IMR-90 (cell line): ENCODE results near the gene SYNPR. TPM values are rescaled to one million over a fixed set of nuclear protein-coding genes. Genes with fewer than 3 reads are reported as not detected.

Experiments
- ATAC-seq: fragments of 200-7000 bp; cut with Tn5 transposase; 2 replicates; pipeline ENCODE4 v1.9.1; 2020; ENCODE audit warnings: low read depth, mild to moderate bottlenecking, moderate library complexity
- BruUV-seq: library from RNA; stranded (reverse); fragments of 400-500 nt; replicated peaks from 2 replicates; lab custom pipeline; 2021; lab: Mats Ljungman, UMichigan
- CTCF ChIA-PET: fragments of 300-600 bp; formaldehyde crosslinking; extraction: SDS; loops from one replicate; lab custom pipeline; 2021; ENCODE audit warnings: antibody characterized with exemption; lab: Yijun Ruan, JAX
- POLR2A ChIA-PET: fragments of 300-600 bp; sonication (Branson Sonifier 250); formaldehyde crosslinking; loops from one replicate; lab custom pipeline; 2022; ENCODE audit warnings: antibody characterized with exemption; ENCODE audit not compliant: unreplicated experiment; lab: Charles Lee
- DNase-seq: peaks from one replicate; pipeline ENCODE4 v3.0.0; 2013
- H2AFZ ChIP-seq: replicated peaks from 2 replicates; pipeline ENCODE3; 2013; ENCODE audit warnings: low read length, mild to moderate bottlenecking; ENCODE audit not compliant: poor library complexity
- H2AK5ac ChIP-seq: 2 replicates; pipeline ENCODE4 v1.6.1; 2013; ENCODE audit warnings: low read depth, low read length, inconsistent platforms
- H2AK9ac ChIP-seq: replicated peaks from 2 replicates; pipeline ENCODE3; 2013; ENCODE audit warnings: mild to moderate bottlenecking, low read depth, low read length, moderate library complexity; ENCODE audit not compliant: poor library complexity
- H2BK120ac ChIP-seq: 2 replicates; pipeline ENCODE4 v1.6.1; 2013; ENCODE audit warnings: low read depth, low read length, inconsistent platforms
- H2BK15ac ChIP-seq: 3 replicates; pipeline ENCODE4 v1.6.1; 2013; ENCODE audit warnings: low read depth, low read length, inconsistent platforms
- H2BK20ac ChIP-seq: 2 replicates; pipeline ENCODE4 v1.6.1; 2013; ENCODE audit warnings: low read depth, mild to moderate bottlenecking, inconsistent platforms, low read length, moderate library complexity
- H2BK5ac ChIP-seq: 2 replicates; pipeline ENCODE4 v1.6.1; 2013; ENCODE audit warnings: mild to moderate bottlenecking, low read depth, low read length, inconsistent platforms; ENCODE audit not compliant: poor library complexity, severe bottlenecking
- H3K14ac ChIP-seq: replicated peaks from 2 replicates; pipeline ENCODE4 v1.6.1; 2013; ENCODE audit warnings: low read depth, low read length, inconsistent platforms
- H3K18ac ChIP-seq: 2 replicates; pipeline ENCODE4 v1.6.1; 2013; ENCODE audit warnings: low read depth, low read length, control low read depth
- H3K23ac ChIP-seq: 2 replicates; pipeline ENCODE4 v1.6.1; 2013; ENCODE audit warnings: low read depth, low read length, inconsistent platforms
- H3K27ac ChIP-seq: 2 replicates; pipeline ENCODE4 v1.5.1; 2013; ENCODE audit warnings: mild to moderate bottlenecking, control low read depth, low read length; ENCODE audit not compliant: insufficient read depth
- H3K27me3 ChIP-seq: 2 replicates; pipeline ENCODE4 v1.6.1; 2013; ENCODE audit warnings: low read length; ENCODE audit not compliant: control insufficient read depth, insufficient read depth
- H3K36me3 ChIP-seq: 2 replicates; pipeline ENCODE4 v1.6.1; 2013; ENCODE audit warnings: low read length, mixed read lengths; ENCODE audit not compliant: control insufficient read depth, insufficient read depth
- H3K4ac ChIP-seq: 2 replicates; pipeline ENCODE4 v1.6.1; 2013; ENCODE audit warnings: low read depth, low read length, inconsistent platforms
- H3K4me1 ChIP-seq: 2 replicates; pipeline ENCODE4 v1.6.1; 2013; ENCODE audit warnings: low read length, mixed read lengths; ENCODE audit not compliant: control insufficient read depth, insufficient read depth
- H3K4me2 ChIP-seq: 2 replicates; pipeline ENCODE4 v1.6.1; 2013; ENCODE audit warnings: low read depth, mild to moderate bottlenecking, control low read depth, low read length, moderate library complexity
- H3K4me3 ChIP-seq: 2 replicates; pipeline ENCODE4 v1.5.1; 2013; ENCODE audit warnings: low read depth, mild to moderate bottlenecking, control low read depth, low read length, moderate library complexity; ENCODE audit not compliant: insufficient read depth
- H3K56ac ChIP-seq: 2 replicates; pipeline ENCODE4 v1.6.1; 2013; ENCODE audit warnings: low read length, inconsistent platforms; ENCODE audit not compliant: insufficient read depth; ENCODE audit errors: extremely low read depth
- H3K79me1 ChIP-seq, 2 experiments: 2 replicates each; pipeline ENCODE4 v1.6.1; 2013; ENCODE audit warnings: low read length in 2 of 2, inconsistent platforms in 1 of 2, low read depth in 1 of 2
- H3K9ac ChIP-seq: 2 replicates; pipeline ENCODE4 v1.6.1; 2013; ENCODE audit warnings: low read depth, low read length, control low read depth
- H3K9me1 ChIP-seq: 2 replicates; pipeline ENCODE4 v1.6.1; 2013; ENCODE audit warnings: low read length, inconsistent platforms; ENCODE audit not compliant: insufficient read depth
- H3K9me3 ChIP-seq: 2 replicates; pipeline ENCODE4 v1.6.1; 2013; ENCODE audit warnings: low read length; ENCODE audit not compliant: control insufficient read depth, insufficient read depth
- H4K20me1 ChIP-seq: 2 replicates; pipeline ENCODE4 v1.6.1; 2013; ENCODE audit warnings: low read length, inconsistent platforms; ENCODE audit not compliant: insufficient read depth
- H4K5ac ChIP-seq: 2 replicates; pipeline ENCODE4 v1.6.1; 2013; ENCODE audit warnings: mild to moderate bottlenecking, low read depth, low read length, control low read depth
- H4K8ac ChIP-seq, 2 experiments: 2 replicates each; pipeline ENCODE4 v1.6.1; 2013; ENCODE audit warnings: low read depth in 2 of 2, low read length in 2 of 2, control low read depth in 1 of 2, inconsistent platforms in 1 of 2
- H4K91ac ChIP-seq: 2 replicates; pipeline ENCODE4 v1.6.1; 2013; ENCODE audit warnings: low read depth, low read length, inconsistent platforms; ENCODE audit not compliant: insufficient read depth
- CTCF ChIP-seq: conservative IDR thresholded peaks from 2 replicates; pipeline ENCODE4 v1.5.1; 2012; ENCODE audit warnings: mild to moderate bottlenecking, low read depth, low read length, improper control_type of control experiment
- ELK1 ChIP-seq: fragments of 150-350 bp; IDR thresholded peaks from 2 replicates; pipeline ENCODE4 v1.6.1; 2016; ENCODE audit warnings: low read depth, mild to moderate bottlenecking, low read length, moderate library complexity, borderline replicate concordance
- RCOR1 ChIP-seq: IDR thresholded peaks from 2 replicates; pipeline ENCODE4 v1.6.1; 2012; ENCODE audit warnings: mild to moderate bottlenecking, low read length, improper control_type of control experiment; ENCODE audit not compliant: insufficient replicate concordance
- RFX5 ChIP-seq: IDR thresholded peaks from 2 replicates; pipeline ENCODE4 v1.8.0; 2012; ENCODE audit warnings: low read depth, mild to moderate bottlenecking, low read length, moderate library complexity
- USF2 ChIP-seq: fragments of 150-350 bp; IDR thresholded peaks from 2 replicates; pipeline ENCODE4 v1.6.1; 2017; ENCODE audit warnings: mild to moderate bottlenecking, antibody characterized with exemption, low read length, low read depth
- WGBS, 2 experiments: methylation state at CpG; one replicate each; pipeline versions ENCODE4 v1.1.5 to v1.1.7; 2013; ENCODE audit warnings: missing lambda C conversion rate in 2 of 2; ENCODE audit not compliant: insufficient read length in 1 of 2; ENCODE audit errors: extremely low coverage in 2 of 2; 5-methylcytosine and 5-hydroxymethylcytosine counted together
- dilution Hi-C: fragments of 300-500 bp; cut with HindIII; formaldehyde crosslinking; loops from one replicate; pipeline ENCODE4 v1.14.3; 2018; ENCODE audit warnings: low sequenced_read_pairs; ENCODE audit not compliant: unreplicated experiment
- in situ Hi-C: fragments of 300-500 bp; cut with MboI; formaldehyde crosslinking; loops from 3 replicates; pipeline ENCODE4 v1.14.3; 2019; ENCODE audit warnings: low sequenced_read_pairs, inconsistent platforms, mixed read lengths
- intact Hi-C: fragments of 100-400 bp; cut with micrococcal nuclease; formaldehyde crosslinking; loops from 2 replicates; pipeline ENCODE4 v1.10.0; 2022
- polyA plus RNA-seq, 3 experiments: library from polyadenylated mRNA; depleted of rRNA; stranded (reverse); fragments of >200 nt; gene quantifications; 2 replicates each; pipeline ENCODE4 v1.2.3, GENCODE V29; 2012; ENCODE audit warnings: low replicate concordance in 1 of 3
- total RNA-seq: library from RNA; depleted of rRNA; stranded (reverse); fragments of >200 nt; gene quantifications from 2 replicates; pipeline ENCODE4 v1.2.3, GENCODE V29; 2012

Gene SYNPR
- total and polyA plus RNA-seq, 2 of the 4 experiments (the other 2 are of a cell fraction), result not detected

GRCh38 chr3:63493101-63493500 is 215.0 kb downstream of the SYNPR start:
- Histone ChIP-seq H3K4me1 (no peaks in the 10 kb centered on the region), H3K56ac (no peak overlapping the region), H3K23ac (no peak overlapping the region), H3K9ac (no peak overlapping the region), H2BK120ac (no peak overlapping the region), H3K4me3 (no peak overlapping the region), H3K79me1 (no peaks in the 10 kb centered on the region), H4K20me1 (no peaks in the 10 kb centered on the region), H3K18ac (no peak overlapping the region), H3K9me1 (no peaks in the 10 kb centered on the region), H3K4me2 (no peak overlapping the region), H3K27ac (no peak overlapping the region), H3K4ac (no peak overlapping the region), H2AFZ (no peak overlapping the region), H2BK5ac (no peak overlapping the region), H4K91ac (no peak overlapping the region), H3K36me3 (no peaks in the 10 kb centered on the region), H2BK20ac (no peak overlapping the region), H2AK5ac (no peak overlapping the region), H4K8ac (no peak overlapping the region), H3K9me3 (no peaks in the 10 kb centered on the region), H3K27me3 (no peaks in the 10 kb centered on the region), H3K14ac (no peak overlapping the region), H4K5ac (no peak overlapping the region), H2AK9ac (no peak overlapping the region), H2BK15ac (no peak overlapping the region)
- DNase-seq (no peak), ATAC-seq (no peak)
- WGBS, 2 experiments, result no CpG with 5 or more reads among the region's 3 CpGs
- intact Hi-C loops (no loop called here), in situ Hi-C loops (no loop called here), dilution Hi-C loops (no loop called here)
- ChIA-PET CTCF (interaction anchor here (0.6 to 0.7 kb wide), 2 partner anchors 12 to 150 kb away, joined by 3 read pairs; no protein-coding TSS in a partner anchor), POLR2A (interaction anchor here (0.6 kb wide), 1 partner anchor 857 kb away, joined by 4 read pairs; no protein-coding TSS in a partner anchor)
- BruUV-seq, result no TSS peak
- TF ChIP-seq CTCF, result no peak
- no peak for TF ChIP-seq USF2
- no peak for TF ChIP-seq RFX5
- TF ChIP-seq ELK1, result no peak
- TF ChIP-seq RCOR1, result no peak
